GM19240 (cell line): ENCODE measurements around the gene TMEM222.
"Not testable (repeated sequence)": the region's sequence is repeated elsewhere in the genome, so short reads cannot be mapped to it uniquely, and the experiment has no call there.

ENCODE experiments used
- DNase-seq: peaks from one replicate; pipeline ENCODE4 v3.0.0; 2011; ENCODE audit warnings: low spot score; ENCODE audit not compliant: insufficient read length

TMEM222 gene

DNA sequence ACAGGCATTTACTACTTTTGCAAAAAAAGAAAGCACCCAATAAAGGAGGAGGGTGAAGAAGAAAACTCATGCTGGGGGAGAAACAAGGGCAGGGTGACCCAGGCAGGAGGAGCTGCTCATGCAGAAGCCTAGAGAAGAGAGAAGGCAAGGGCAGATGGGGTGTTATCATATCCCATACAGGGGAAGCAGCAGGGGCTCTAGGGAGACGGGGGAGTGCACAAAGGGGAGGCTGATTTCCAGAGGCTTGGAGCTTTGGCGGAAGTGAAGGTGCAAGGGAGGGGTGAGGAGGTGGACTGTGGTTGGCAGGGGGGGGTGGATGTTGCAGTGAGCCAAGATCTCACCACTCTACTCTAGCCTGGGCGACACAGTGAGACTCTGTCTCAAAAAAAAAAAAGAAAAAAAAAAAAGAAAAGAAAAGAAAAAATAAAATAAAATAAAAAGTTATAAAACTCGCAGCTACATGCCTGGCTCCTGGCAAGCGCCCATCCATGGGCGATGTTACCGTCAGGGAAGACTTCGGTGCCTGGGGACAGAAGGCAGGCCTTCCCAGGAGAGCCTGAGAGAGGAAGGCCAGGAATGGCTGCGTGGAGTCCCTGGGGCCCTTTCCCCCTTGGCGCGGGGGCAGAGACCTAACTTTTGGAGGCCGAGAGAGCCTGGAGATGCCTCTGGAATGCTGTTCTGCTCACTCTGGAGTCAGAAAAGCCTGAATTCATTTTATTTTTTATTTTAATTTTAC, 56.0 kb downstream of the TMEM222 start:
- no peak for DNase-seq

DNA sequence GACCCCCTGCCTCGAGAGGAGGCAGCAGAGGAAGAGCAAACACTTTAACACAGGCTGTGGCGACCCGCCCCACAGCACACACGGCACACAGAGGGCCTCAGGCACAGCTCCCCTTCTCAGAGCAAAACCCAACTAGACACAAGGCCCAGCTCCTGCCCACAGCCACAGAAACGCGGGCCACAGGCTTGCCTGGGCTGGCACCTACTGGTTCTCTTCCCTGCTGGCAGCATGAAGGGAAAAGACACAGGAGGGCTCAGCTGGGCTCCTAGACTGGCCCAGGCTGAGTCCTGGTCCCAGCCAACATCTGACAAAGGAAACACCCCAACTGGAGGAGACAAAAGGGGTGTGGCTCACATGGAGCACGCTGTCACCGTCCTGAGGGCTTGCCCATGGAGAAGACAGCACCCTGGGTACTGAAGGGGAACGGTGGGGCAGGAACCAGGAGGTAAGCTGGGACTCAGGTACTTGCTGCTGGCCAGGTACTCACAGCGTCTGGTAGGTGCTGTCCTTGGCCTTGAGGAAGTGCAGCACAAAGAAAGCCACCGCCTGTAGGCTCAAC, 57.7 kb downstream of the TMEM222 start:
- DNase-seq, result no peak

DNA sequence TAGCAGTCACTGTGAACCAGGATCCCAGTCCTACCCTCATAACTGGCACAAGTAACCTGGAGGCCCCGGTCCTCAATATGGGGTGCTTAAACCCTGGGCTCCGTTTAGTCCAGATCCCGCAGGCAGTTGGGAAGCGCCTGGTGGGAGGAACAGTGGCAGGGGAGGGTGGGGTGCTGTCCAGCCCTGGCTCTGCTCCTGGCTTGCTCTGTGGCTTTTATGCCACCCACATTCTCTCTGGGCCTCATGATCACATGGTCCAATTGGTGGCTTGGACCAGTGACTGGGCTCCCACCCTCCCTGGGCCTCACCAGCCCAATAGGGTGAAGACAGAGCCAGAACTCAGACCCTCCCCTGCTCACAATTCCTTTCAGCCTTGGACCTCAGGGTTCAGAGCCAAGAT, 58.3 kb downstream of the TMEM222 start:
- no peak for DNase-seq

DNA sequence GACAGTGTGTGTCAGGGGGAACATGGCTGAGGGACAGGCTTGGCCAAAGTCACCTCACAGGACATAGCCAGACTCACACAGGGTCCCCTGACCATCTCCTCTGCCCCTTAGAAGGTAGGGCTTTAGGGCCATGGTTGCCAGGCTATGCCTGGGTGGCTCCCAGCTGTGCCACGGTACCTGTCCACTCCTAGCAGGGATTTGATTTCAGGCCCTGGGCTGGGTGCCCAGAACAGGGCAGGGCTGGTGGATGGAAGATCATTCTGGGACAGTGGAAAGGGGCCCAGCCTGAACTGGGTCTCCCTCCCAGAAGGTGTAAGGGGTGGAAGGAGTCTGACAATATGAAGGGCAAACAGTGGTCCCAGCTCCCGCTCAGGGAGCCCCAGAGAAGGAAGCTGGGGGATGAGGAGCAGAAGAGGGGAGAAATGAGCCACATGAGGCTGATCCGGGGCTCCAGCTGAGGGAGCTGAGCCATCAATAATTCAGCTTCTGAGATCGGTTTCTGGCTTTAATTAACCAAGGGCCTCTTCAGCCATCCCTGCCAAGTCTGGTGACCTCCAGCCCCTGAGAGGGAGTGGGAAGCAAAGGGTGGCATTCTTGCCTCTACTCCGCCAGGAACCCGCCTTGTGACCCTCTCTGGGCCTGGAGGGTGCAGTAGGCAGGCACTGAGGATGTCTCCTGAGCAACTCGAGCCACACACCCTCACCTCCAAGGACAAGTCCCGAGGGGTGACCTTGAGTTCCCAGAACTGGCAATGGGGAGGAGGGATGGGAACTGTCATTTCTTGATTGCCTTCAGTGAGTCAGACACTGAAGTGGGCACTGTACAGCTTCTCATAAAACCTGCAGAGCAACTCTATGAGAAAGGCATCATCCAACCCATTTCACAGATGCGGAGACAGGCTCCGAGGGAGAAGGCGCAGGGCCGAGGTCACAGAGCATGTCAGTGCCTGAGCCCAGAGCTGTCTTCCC, 59.1 kb downstream of the TMEM222 start:
- DNase-seq, result no peak

DNA sequence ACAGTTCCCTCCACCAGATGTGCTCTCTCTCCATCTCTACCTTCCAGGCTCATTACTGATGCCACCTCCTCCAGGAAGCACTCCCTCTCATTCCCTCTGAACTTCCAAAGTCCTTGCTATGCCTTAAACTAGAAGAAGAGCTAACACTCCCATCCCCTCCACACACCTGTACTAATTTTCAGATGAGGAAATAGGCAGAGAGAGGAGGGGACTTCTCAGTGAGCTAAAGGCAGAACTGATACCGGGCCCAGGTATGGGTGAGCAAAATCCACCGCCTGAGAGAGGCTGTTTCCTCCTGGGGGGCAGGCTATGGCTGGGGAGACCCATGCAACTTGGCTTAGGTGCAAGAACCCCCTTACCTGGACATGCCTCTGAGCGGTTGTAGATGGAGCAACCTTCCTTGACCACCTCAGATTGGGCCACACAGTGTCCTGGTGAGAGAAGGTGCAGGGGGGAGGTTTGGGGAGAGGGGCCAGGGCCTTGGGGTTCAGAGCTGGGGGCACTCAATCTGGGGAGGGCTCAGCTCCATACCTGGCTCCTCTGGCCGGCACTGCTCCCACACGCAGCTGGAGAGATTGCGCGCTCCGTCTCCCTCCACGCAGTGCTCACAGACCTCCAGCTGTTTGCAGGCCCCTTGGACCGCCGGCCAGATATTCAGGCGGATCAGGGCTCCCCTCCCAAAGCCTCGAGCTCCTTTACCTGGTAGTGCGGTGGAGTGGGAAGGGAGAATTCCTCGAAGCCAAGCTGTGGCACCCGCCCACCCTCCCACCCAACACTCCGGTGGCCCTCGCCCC, 60.2 kb downstream of the TMEM222 start:
- no peak for DNase-seq

DNA sequence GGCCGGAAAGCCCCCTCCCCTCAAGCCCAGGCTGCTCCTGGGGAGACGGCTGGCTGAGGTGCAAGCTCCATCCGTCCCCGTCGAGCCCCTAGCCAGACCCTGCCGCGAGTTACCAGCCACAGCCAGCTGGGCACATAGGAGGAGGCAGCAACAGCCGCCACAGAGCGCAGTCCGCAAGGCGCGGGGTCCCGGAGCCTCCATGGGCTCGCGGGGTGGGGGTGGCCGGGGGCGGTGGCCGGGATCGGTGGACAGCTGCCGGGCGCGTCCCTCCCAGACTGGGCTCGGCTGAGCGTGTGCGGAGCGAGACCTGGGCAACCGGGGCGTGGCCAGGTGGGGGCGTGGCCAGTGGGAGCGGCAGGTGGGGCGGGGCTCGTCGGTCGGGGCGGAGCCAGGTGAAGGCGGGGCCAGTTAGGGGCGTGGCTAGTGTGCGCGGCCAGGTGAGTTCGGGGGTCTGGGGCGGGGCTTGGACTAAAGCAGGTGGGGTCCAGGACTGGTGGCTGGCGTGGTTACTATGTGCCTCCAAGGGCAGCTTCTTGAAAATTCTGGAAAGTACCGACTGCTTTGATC, 61.2 kb downstream of the TMEM222 start, which contains the start of gene CD164L2:
CD164L2 (minus strand) TSS at position 295 of the 567 bp plus-strand sequence; CDS start at position 201, 94 bp downstream.
- no peak for DNase-seq

DNA sequence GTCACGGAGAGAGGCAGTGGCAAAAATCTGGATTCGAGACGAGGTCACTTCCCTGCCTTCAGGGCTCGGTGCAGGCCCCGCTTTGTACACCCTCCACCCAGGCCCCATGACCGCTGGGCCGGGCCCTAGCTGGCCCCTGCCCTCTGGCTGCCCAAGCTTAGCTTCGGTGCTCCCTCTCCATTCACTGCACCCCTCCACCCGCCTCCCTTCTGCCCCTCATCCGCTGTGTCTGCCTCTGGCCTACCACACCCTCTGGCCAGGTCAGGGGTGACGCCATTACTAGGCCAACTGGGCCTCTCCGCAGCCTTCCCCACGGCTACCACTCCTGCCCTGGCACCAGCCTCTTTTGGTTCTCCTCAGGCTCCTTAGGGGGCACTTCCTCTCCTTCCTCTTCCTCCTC, 61.7 kb downstream of the TMEM222 start:
- no peak for DNase-seq

DNA sequence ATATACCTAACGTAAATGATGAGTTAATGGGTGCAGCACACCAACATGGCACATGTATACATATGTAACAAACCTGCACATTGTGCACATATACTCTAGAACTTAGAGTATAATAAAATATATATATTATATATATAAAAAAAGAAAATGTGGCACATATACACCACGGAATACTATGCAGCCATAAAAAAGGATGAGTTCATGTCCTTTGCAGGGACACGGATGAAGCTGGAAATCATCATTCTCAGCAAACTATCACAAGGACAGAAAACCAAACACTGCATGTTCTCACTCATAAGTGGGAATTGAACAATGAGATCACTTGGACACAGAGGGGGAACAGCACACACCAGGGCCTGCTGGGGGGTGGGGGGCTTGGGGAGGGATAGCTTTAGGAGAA, 62.8 kb downstream of the TMEM222 start:
- DNase-seq, result not testable (repeated sequence)
